HG03520 (cell line): ENCODE data around the gene NTM.

Experiments used
- ATAC-seq: cut with Tn5 transposase; IDR thresholded peaks from one replicate; pipeline ENCODE4 v1.9.1; 2021; ENCODE audit warnings: mild to moderate bottlenecking, moderate library complexity; ENCODE audit not compliant: unreplicated experiment

NTM gene

GRCh38 chr11:132211479-132211878 lies 841.1 kb downstream of the NTM start:
- no peak for ATAC-seq

GRCh38 chr11:132217856-132218255 lies 847.4 kb downstream of the NTM start:
- no peak for ATAC-seq

- ATAC-seq = no peak
Measured at GRCh38 chr11:132220474-132220873, 850.1 kb downstream of the NTM start.

- no peak for ATAC-seq
Measured at GRCh38 chr11:132222345-132222744, 851.9 kb downstream of the NTM start.

GRCh38 chr11:132226522-132226921 lies 856.1 kb downstream of the NTM start:
- no peak for ATAC-seq

- no peak for ATAC-seq
Measured at GRCh38 chr11:132228746-132229325, 858.4 kb downstream of the NTM start.

GRCh38 chr11:132231656-132232347 lies 861.4 kb downstream of the NTM start:
- no peak for ATAC-seq

- ATAC-seq = no peak
Measured at GRCh38 chr11:132234878-132235277, 864.5 kb downstream of the NTM start.

GRCh38 chr11:132237781-132238180 lies 867.4 kb downstream of the NTM start:
- no peak for ATAC-seq

GRCh38 chr11:132238331-132238866 lies 868.0 kb downstream of the NTM start:
- no peak for ATAC-seq

GRCh38 chr11:132240374-132240773 lies 870.0 kb downstream of the NTM start:
- no peak for ATAC-seq

- ATAC-seq = no peak
Measured at GRCh38 chr11:132242632-132243031, 872.2 kb downstream of the NTM start.

GRCh38 chr11:132244846-132245245 lies 874.4 kb downstream of the NTM start:
- no peak for ATAC-seq

GRCh38 chr11:132245403-132246385 lies 875.3 kb downstream of the NTM start:
- no peak for ATAC-seq

- no peak for ATAC-seq
Measured at GRCh38 chr11:132248580-132248979, 878.2 kb downstream of the NTM start.

GRCh38 chr11:132249256-132249655 lies 878.8 kb downstream of the NTM start:
- ATAC-seq = no peak

GRCh38 chr11:132251061-132251460 lies 880.6 kb downstream of the NTM start:
- no peak for ATAC-seq

- no peak for ATAC-seq
Measured at GRCh38 chr11:132253469-132254264, 883.3 kb downstream of the NTM start.

- ATAC-seq = no peak
Measured at GRCh38 chr11:132254906-132255305, 884.5 kb downstream of the NTM start.

- no peak for ATAC-seq
Measured at GRCh38 chr11:132256528-132257279, 886.3 kb downstream of the NTM start.
